ENCODE results near the gene PRR13. TPM values are rescaled to one million over a fixed set of nuclear protein-coding genes. Genes with fewer than 3 reads are reported as not detected.
A peak's percentile ranks its signal among the peaks of the same experiment; 100 is the strongest.
"Not testable (repeated sequence)": the region's sequence is repeated elsewhere in the genome, so short reads cannot be mapped to it uniquely, and the experiment has no call there.

The PRR13 gene
- total RNA-seq, 8 experiments from 2014 or later: 42.8 to 264 (median 79.4) TPM

GRCh38 chr12:53480491-53481442, 39.2 kb downstream of the PRR13 start:
- peaks cover 0 to 3% of the 10 kb centered on the region in 2 donors for H3K4me1 ChIP-seq (replicated peaks in 1 of 2)
- H3K27ac ChIP-seq: peak overlapping the region in 1 of 2 donors; percentile 34
- ATAC-seq (replicated peaks in 6 of 8): peak in 1 of 8 experiments; percentile 4
- H3K4me3 ChIP-seq: no peak overlapping the region
- 55 to 100% (median 82%) methylated on average over 1 to 8 of the region's 12 CpGs; no CpG with 5 or more reads in 2 of the 10 experiments for WGBS, 10 experiments
- in situ Hi-C loops (cut with MboI; ENCODE audit: low pct_unique_long_range_greater_than_20kb in 2 of 9, low sequenced_read_pairs in 9 of 9, unreplicated experiment in 9 of 9): no loop called here

GRCh38 chr12:53481458-53481857, 39.9 kb downstream of the PRR13 start:
- in situ Hi-C loops (cut with MboI; ENCODE audit: low pct_unique_long_range_greater_than_20kb in 2 of 9, low sequenced_read_pairs in 9 of 9, unreplicated experiment in 9 of 9); H3K27ac ChIP-seq; H3K4me3 ChIP-seq; H3K4me1 ChIP-seq (replicated peaks in 1 of 2): not testable (repeated sequence)
- 0 to 100% (median 87%) methylated on average over 2 to 4 of the region's 6 CpGs; no CpG with 5 or more reads in 3 of the 10 experiments for WGBS, 10 experiments
- peak in 2 of 8 experiments; percentile 32 to 34 for ATAC-seq (replicated peaks in 6 of 8)

GRCh38 chr12:53481939-53482586, 40.5 kb downstream of the PRR13 start:
- in situ Hi-C loops (cut with MboI; ENCODE audit: low pct_unique_long_range_greater_than_20kb in 2 of 9, low sequenced_read_pairs in 9 of 9, unreplicated experiment in 9 of 9): no loop called here
- H3K27ac ChIP-seq: no peak overlapping the region
- ATAC-seq (replicated peaks in 6 of 8): peak in 3 of 8 experiments; percentile 3 to 8 (median 5)
- 69 to 100% (median 90%) methylated on average over 1 to 6 of the region's 9 CpGs; no CpG with 5 or more reads in 2 of the 10 experiments for WGBS, 10 experiments
- no peak overlapping the region for H3K4me3 ChIP-seq
- peaks cover 0 to 3% of the 10 kb centered on the region in 2 donors for H3K4me1 ChIP-seq (replicated peaks in 1 of 2)

- H3K27ac ChIP-seq: no peak overlapping the region
- peaks cover 0 to 3% of the 10 kb centered on the region in 2 donors for H3K4me1 ChIP-seq (replicated peaks in 1 of 2)
- in situ Hi-C loops (cut with MboI; ENCODE audit: low pct_unique_long_range_greater_than_20kb in 2 of 9, low sequenced_read_pairs in 9 of 9, unreplicated experiment in 9 of 9): no loop called here
- no peak overlapping the region for H3K4me3 ChIP-seq
- ATAC-seq (replicated peaks in 6 of 8): peak in 5 of 8 experiments; percentile 1 to 20 (median 16)
- WGBS, 10 experiments: 60 to 100% (median 100%) methylated on average over 1 to 8 of the region's 18 CpGs; no CpG with 5 or more reads in 6 of the 10 experiments
These were observed 41.2 kb downstream of the PRR13 start for GRCh38 chr12:53482626-53483168.

- 67 to 100% (median 92%) methylated on average over 1 to 7 of the region's 9 CpGs; no CpG with 5 or more reads in 2 of the 10 experiments for WGBS, 10 experiments
- ATAC-seq (replicated peaks in 6 of 8): no peak
- no peak overlapping the region for H3K27ac ChIP-seq
- H3K4me3 ChIP-seq: no peak overlapping the region
- peaks cover 0 to 3% of the 10 kb centered on the region in 2 donors for H3K4me1 ChIP-seq (replicated peaks in 1 of 2)
- in situ Hi-C loops (cut with MboI; ENCODE audit: low pct_unique_long_range_greater_than_20kb in 2 of 9, low sequenced_read_pairs in 9 of 9, unreplicated experiment in 9 of 9): no loop called here
These were observed 41.9 kb downstream of the PRR13 start for GRCh38 chr12:53483225-53483978.

- H3K4me1 ChIP-seq (replicated peaks in 1 of 2): peaks cover 0 to 1% of the 10 kb centered on the region in 2 donors
- no peak overlapping the region for H3K27ac ChIP-seq
- no peak for ATAC-seq (replicated peaks in 6 of 8)
- in situ Hi-C loops (cut with MboI; ENCODE audit: low pct_unique_long_range_greater_than_20kb in 2 of 9, low sequenced_read_pairs in 9 of 9, unreplicated experiment in 9 of 9): no loop called here
- no peak overlapping the region for H3K4me3 ChIP-seq
- WGBS, 10 experiments: 57 to 100% (median 95%) methylated on average over 1 to 4 of the region's 4 CpGs; no CpG with 5 or more reads in 2 of the 10 experiments
These were observed 42.4 kb downstream of the PRR13 start for GRCh38 chr12:53483979-53484377.

GRCh38 chr12:53484686-53485575, 43.4 kb downstream of the PRR13 start:
- ATAC-seq (replicated peaks in 6 of 8): peak in 2 of 8 experiments; percentile 1 to 10
- no peaks in the 10 kb centered on the region for H3K4me1 ChIP-seq (replicated peaks in 1 of 2)
- H3K4me3 ChIP-seq: no peak overlapping the region
- in situ Hi-C loops (cut with MboI; ENCODE audit: low pct_unique_long_range_greater_than_20kb in 2 of 9, low sequenced_read_pairs in 9 of 9, unreplicated experiment in 9 of 9): no loop called here
- no peak overlapping the region for H3K27ac ChIP-seq
- 77 to 100% (median 93%) methylated on average over 1 to 10 of the region's 10 CpGs; no CpG with 5 or more reads in 1 of the 10 experiments for WGBS, 10 experiments

- ATAC-seq (replicated peaks in 6 of 8): peak in 2 of 8 experiments; percentile 1 to 15
- Histone ChIP-seq H3K27ac (no peak overlapping the region), H3K4me3 (no peak overlapping the region), H3K4me1 (replicated peaks in 1 of 2) (no peaks in the 10 kb centered on the region)
- in situ Hi-C loops (cut with MboI; ENCODE audit: low pct_unique_long_range_greater_than_20kb in 2 of 9, low sequenced_read_pairs in 9 of 9, unreplicated experiment in 9 of 9): no loop called here
- 81 to 100% methylated on average over 2 to 4 of the region's 10 CpGs; no CpG with 5 or more reads in 8 of the 10 experiments for WGBS, 10 experiments
These were observed 44.6 kb downstream of the PRR13 start for GRCh38 chr12:53485955-53486735.

GRCh38 chr12:53486736-53487487, 45.4 kb downstream of the PRR13 start:
- H3K4me3 ChIP-seq: no peak overlapping the region
- peaks cover 0 to under 1% of the 10 kb centered on the region in 2 donors for H3K4me1 ChIP-seq (replicated peaks in 1 of 2)
- peak in 4 of 8 experiments; percentile 1 to 18 (median 10) for ATAC-seq (replicated peaks in 6 of 8)
- WGBS, 10 experiments: 0 to 88% (median 75%) methylated on average over 1 to 6 of the region's 17 CpGs; no CpG with 5 or more reads in 4 of the 10 experiments
- H3K27ac ChIP-seq: no peak overlapping the region
- in situ Hi-C loops (cut with MboI; ENCODE audit: low pct_unique_long_range_greater_than_20kb in 2 of 9, low sequenced_read_pairs in 9 of 9, unreplicated experiment in 9 of 9): no loop called here

- WGBS, 10 experiments: 74 to 100% (median 92%) methylated on average over 1 to 5 of the region's 5 CpGs; no CpG with 5 or more reads in 1 of the 10 experiments
- ATAC-seq (replicated peaks in 6 of 8): no peak
- in situ Hi-C loops (cut with MboI; ENCODE audit: low pct_unique_long_range_greater_than_20kb in 2 of 9, low sequenced_read_pairs in 9 of 9, unreplicated experiment in 9 of 9): no loop called here
- H3K4me3 ChIP-seq: no peak overlapping the region
- H3K4me1 ChIP-seq (replicated peaks in 1 of 2): peaks cover 13 to 14% of the 10 kb centered on the region in 2 donors
- H3K27ac ChIP-seq: no peak overlapping the region
These were observed 47.8 kb downstream of the PRR13 start for GRCh38 chr12:53489242-53489864.

Data from motor neuron (in vitro differentiated cells).